Lower leg skin (tissue), 3 donors: Measurements from ENCODE around the gene ADAM17.

Experiments
- POLR2A ChIP-seq, 2 donors: fragments of 450-650 bp; IDR thresholded peaks; one replicate each; pipeline ENCODE4 v1.6.1; 2016 to 2017; ENCODE audit warnings: antibody characterized with exemption in 2 of 2, mild to moderate bottlenecking in 1 of 2, moderate library complexity in 1 of 2
- TF ChIP-seq, protein P1 (sequence below), 3 donors: fragments of 450-650 bp; IDR thresholded peaks; one replicate each; pipeline ENCODE4 v1.5.1; 2016; ENCODE audit warnings: antibody characterized with exemption in 3 of 3, mild to moderate bottlenecking in 3 of 3, moderate library complexity in 2 of 3

DNA sequence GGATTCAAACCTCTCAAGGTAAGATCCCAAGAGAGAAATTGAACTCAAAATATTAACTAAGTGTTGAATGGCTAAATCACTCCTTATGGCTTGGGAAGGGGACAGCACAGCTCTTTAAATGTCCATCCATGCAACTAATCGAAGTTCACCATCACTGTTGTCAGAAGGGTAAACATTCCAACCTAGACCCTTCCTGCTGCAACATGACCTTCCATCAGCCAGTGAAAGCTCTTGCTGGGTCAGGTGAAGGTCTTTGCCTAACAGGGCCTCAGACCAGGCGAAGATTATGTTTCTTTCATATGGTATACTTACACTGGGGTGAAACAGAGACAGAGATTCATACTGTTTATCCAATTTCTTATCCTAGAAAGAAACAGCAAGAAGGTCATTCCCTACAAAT is 64.8 kb downstream of the ADAM17 start:
- TF ChIP-seq, protein P1, sequence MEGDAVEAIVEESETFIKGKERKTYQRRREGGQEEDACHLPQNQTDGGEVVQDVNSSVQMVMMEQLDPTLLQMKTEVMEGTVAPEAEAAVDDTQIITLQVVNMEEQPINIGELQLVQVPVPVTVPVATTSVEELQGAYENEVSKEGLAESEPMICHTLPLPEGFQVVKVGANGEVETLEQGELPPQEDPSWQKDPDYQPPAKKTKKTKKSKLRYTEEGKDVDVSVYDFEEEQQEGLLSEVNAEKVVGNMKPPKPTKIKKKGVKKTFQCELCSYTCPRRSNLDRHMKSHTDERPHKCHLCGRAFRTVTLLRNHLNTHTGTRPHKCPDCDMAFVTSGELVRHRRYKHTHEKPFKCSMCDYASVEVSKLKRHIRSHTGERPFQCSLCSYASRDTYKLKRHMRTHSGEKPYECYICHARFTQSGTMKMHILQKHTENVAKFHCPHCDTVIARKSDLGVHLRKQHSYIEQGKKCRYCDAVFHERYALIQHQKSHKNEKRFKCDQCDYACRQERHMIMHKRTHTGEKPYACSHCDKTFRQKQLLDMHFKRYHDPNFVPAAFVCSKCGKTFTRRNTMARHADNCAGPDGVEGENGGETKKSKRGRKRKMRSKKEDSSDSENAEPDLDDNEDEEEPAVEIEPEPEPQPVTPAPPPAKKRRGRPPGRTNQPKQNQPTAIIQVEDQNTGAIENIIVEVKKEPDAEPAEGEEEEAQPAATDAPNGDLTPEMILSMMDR (IDR thresholded peaks at IDR 0.05): no peak
- no peak for TF ChIP-seq POLR2A (IDR thresholded peaks at IDR 0.05)
